ENCODE results near the gene KBTBD13. TPM values are rescaled to one million over a fixed set of nuclear protein-coding genes. Genes with fewer than 3 reads are reported as not detected.
A peak's percentile ranks its signal among the peaks of the same experiment; 100 is the strongest.
"Not testable (repeated sequence)": the region's sequence is repeated elsewhere in the genome, so short reads cannot be mapped to it uniquely, and the experiment has no call there.

The KBTBD13 gene
- total RNA-seq, 4 donors from 2014 or later, result not detected

GRCh38 chr15:65042776-65043327 is 33.7 kb upstream of the KBTBD13 start:
- Histone ChIP-seq H3K4me1 (peaks cover 0 to 4% of the 10 kb centered on the region in 2 donors), H3K27ac (no peak overlapping the region), H3K9me3 (no peaks in the 10 kb centered on the region), H3K4me3 (replicated peaks in 1 of 3) (no peak overlapping the region), H3K36me3 (no peaks in the 10 kb centered on the region), H3K27me3 (no peaks in the 10 kb centered on the region)
- TF ChIP-seq POLR2A (IDR thresholded peaks at IDR 0.05) (no peak), CTCF (IDR thresholded peaks at IDR 0.05) (no peak)
- DNase-seq, result no peak
- intact Hi-C loops (cut with DNase I), result no loop called here
- WGBS, 2 donors, result 55 to 69% methylated on average over 4 of the region's 4 CpGs

DNA sequence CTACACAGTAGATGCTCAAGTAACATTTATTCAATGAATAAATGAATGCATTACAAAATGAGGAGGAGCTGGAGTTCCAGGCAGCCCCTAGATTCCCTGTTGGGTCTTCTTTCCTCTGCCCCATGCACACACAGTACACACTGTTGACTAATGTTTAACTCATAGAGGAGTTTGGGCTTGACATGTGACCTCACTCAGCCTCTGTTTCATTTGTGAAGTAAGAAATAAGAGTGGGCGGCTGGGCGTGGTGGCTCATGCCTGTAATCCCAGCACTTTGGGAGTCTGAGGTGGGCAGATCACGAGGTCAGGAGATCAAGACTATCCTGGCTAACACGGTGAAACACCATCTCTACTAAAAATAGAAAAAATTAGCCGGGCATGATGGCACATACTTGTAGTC is 32.3 kb upstream of the KBTBD13 start:
- DNase-seq; H3K4me3 ChIP-seq (replicated peaks in 1 of 3); intact Hi-C loops (cut with DNase I); H3K36me3 ChIP-seq; H3K27me3 ChIP-seq; H3K9me3 ChIP-seq; H3K27ac ChIP-seq; H3K4me1 ChIP-seq: not testable (repeated sequence)
- 87 to 90% methylated on average over 5 of the region's 5 CpGs for WGBS, 2 donors

- Histone ChIP-seq H3K27ac (no peak within 1 kb of the TSS), H3K27me3 (no peaks in the 10 kb centered on the region), H3K4me1 (peaks cover 0 to 9% of the 10 kb centered on the region in 2 donors), H3K36me3 (no peaks in the 10 kb centered on the region), H3K9me3 (no peaks in the 10 kb centered on the region), H3K4me3 (replicated peaks in 1 of 3) (no peak within 1 kb of the TSS)
- intact Hi-C loops (cut with DNase I), result no loop called here
- DNase-seq, result no peak
- 71 to 82% methylated on average over 7 of the region's 7 CpGs for WGBS, 2 donors
- TF ChIP-seq POLR2A (IDR thresholded peaks at IDR 0.05) (no peak), CTCF (IDR thresholded peaks at IDR 0.05) (no peak)
Measured at GRCh38 chr15:65044724-65045481, 31.6 kb upstream of the KBTBD13 start, which contains the start of gene SLC51B. Gene SLC51B (plus strand): TSS chr15:65045387. CDS start chr15:65050005, 4,618 bp downstream.

- no peak for DNase-seq
- no peaks in the 10 kb centered on the region for H3K9me3 ChIP-seq
- no peaks in the 10 kb centered on the region for H3K36me3 ChIP-seq
- H3K27ac ChIP-seq, result no peak overlapping the region
- no peaks in the 10 kb centered on the region for H3K27me3 ChIP-seq
- peaks cover 0 to 9% of the 10 kb centered on the region in 2 donors for H3K4me1 ChIP-seq
- WGBS, 2 donors, result 42 to 52% methylated on average over 2 of the region's 2 CpGs
- no peak for TF ChIP-seq CTCF (IDR thresholded peaks at IDR 0.05)
- no peak for TF ChIP-seq POLR2A (IDR thresholded peaks at IDR 0.05)
- H3K4me3 ChIP-seq (replicated peaks in 1 of 3), result no peak overlapping the region
- intact Hi-C loops (cut with DNase I), result no loop called here
Measured at GRCh38 chr15:65048241-65048640, 28.3 kb upstream of the KBTBD13 start.

DNA sequence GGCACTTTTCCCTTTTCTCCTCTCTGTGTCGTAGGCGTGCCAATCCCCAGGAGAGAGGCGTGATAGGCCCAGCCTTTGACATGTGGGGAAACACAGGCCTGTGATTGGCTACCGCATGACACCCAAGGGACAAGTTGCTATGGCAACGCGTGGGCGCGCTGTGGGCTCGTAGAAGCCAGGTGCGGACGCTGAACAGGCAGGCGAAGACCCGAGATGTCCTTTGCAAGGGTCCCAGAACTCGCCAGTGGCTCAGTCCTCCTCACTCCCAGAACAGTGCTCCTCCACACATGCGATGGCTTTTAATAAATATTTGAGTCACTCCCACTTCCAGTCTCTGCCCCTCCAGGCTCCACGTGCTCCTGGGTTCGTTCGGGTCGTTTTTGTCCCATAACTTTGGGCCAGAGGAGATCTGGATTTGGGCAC is 27.1 kb upstream of the KBTBD13 start:
- TF ChIP-seq POLR2A (IDR thresholded peaks at IDR 0.05) (no peak), CTCF (IDR thresholded peaks at IDR 0.05) (no peak)
- intact Hi-C loops (cut with DNase I), result no loop called here
- no peaks in the 10 kb centered on the region for H3K36me3 ChIP-seq
- peak; percentile 90 to 93 for DNase-seq
- WGBS, 2 donors, result 9 to 10% methylated on average over 18 to 19 of the region's 19 CpGs
- H3K4me3 ChIP-seq (replicated peaks in 1 of 3), result peak overlapping the region in 1 of 3 donors; percentile 12
- no peak overlapping the region for H3K27ac ChIP-seq
- H3K4me1 ChIP-seq, result peaks cover 0 to 11% of the 10 kb centered on the region in 2 donors
- H3K9me3 ChIP-seq, result no peaks in the 10 kb centered on the region
- H3K27me3 ChIP-seq, result no peaks in the 10 kb centered on the region
